ENCODE data around the gene LSMEM2.

Gene LSMEM2

GRCh38 chr3:50331364-50331907 lies 52.5 kb downstream of the LSMEM2 start:
- no peak for DNase-seq (ENCODE audit: low spot score)
- TF ChIP-seq CTCF (IDR thresholded peaks at IDR 0.05), result no peak
- Histone ChIP-seq H3K27ac (no peak overlapping the region), H3K4me3 (no peak overlapping the region)

GRCh38 chr3:50333744-50334328 lies 54.9 kb downstream of the LSMEM2 start:
- Histone ChIP-seq H3K27ac (peak overlapping the region; percentile 91 to 95), H3K4me3 (peak overlapping the region; percentile 43)
- DNase-seq (ENCODE audit: low spot score), result peak; percentile 90
- TF ChIP-seq CTCF (IDR thresholded peaks at IDR 0.05), result no peak

- no peak for DNase-seq (ENCODE audit: low spot score)
- Histone ChIP-seq H3K4me3 (peak overlapping the region; percentile 43), H3K27ac (peak overlapping the region; percentile 91 to 95)
- TF ChIP-seq CTCF (IDR thresholded peaks at IDR 0.05), result no peak
Observed at GRCh38 chr3:50334339-50335075, 55.6 kb downstream of the LSMEM2 start.

- Histone ChIP-seq H3K4me3 (peak overlapping the region; percentile 91), H3K27ac (peak overlapping the region; percentile 95 to 99)
- no peak for DNase-seq (ENCODE audit: low spot score)
- TF ChIP-seq CTCF (IDR thresholded peaks at IDR 0.05), result no peak
Observed at GRCh38 chr3:50336452-50337174, 57.7 kb downstream of the LSMEM2 start.

GRCh38 chr3:50337175-50337861 lies 58.4 kb downstream of the LSMEM2 start:
- Histone ChIP-seq H3K4me3 (peak overlapping the region; percentile 91), H3K27ac (peak overlapping the region; percentile 95 to 99)
- peak; percentile 100 for DNase-seq (ENCODE audit: low spot score)
- TF ChIP-seq CTCF (IDR thresholded peaks at IDR 0.05), result no peak

All from coronary artery (tissue), 2 donors.